IMR-90 (cell line): Measurements from ENCODE around the gene MAP2. TPM values are rescaled to one million over a fixed set of nuclear protein-coding genes. Genes with fewer than 3 reads are reported as not detected.

Source experiments
- ATAC-seq: fragments of 200-7000 bp; cut with Tn5 transposase; 2 replicates; pipeline ENCODE4 v1.9.1; 2020; ENCODE audit warnings: low read depth, mild to moderate bottlenecking, moderate library complexity
- BruUV-seq: library from RNA; stranded (reverse); fragments of 400-500 nt; replicated peaks from 2 replicates; lab custom pipeline; 2021; lab: Mats Ljungman, UMichigan
- CTCF ChIA-PET: fragments of 300-600 bp; formaldehyde crosslinking; extraction: SDS; loops from one replicate; lab custom pipeline; 2021; ENCODE audit warnings: antibody characterized with exemption; lab: Yijun Ruan, JAX
- POLR2A ChIA-PET: fragments of 300-600 bp; sonication (Branson Sonifier 250); formaldehyde crosslinking; loops from one replicate; lab custom pipeline; 2022; ENCODE audit warnings: antibody characterized with exemption; ENCODE audit not compliant: unreplicated experiment; lab: Charles Lee
- DNase-seq: peaks from one replicate; pipeline ENCODE4 v3.0.0; 2013
- H2AFZ ChIP-seq: replicated peaks from 2 replicates; pipeline ENCODE3; 2013; ENCODE audit warnings: low read length, mild to moderate bottlenecking; ENCODE audit not compliant: poor library complexity
- H2AK5ac ChIP-seq: 2 replicates; pipeline ENCODE4 v1.6.1; 2013; ENCODE audit warnings: low read depth, low read length, inconsistent platforms
- H2AK9ac ChIP-seq: replicated peaks from 2 replicates; pipeline ENCODE3; 2013; ENCODE audit warnings: mild to moderate bottlenecking, low read depth, low read length, moderate library complexity; ENCODE audit not compliant: poor library complexity
- H2BK120ac ChIP-seq: 2 replicates; pipeline ENCODE4 v1.6.1; 2013; ENCODE audit warnings: low read depth, low read length, inconsistent platforms
- H2BK15ac ChIP-seq: 3 replicates; pipeline ENCODE4 v1.6.1; 2013; ENCODE audit warnings: low read depth, low read length, inconsistent platforms
- H2BK20ac ChIP-seq: 2 replicates; pipeline ENCODE4 v1.6.1; 2013; ENCODE audit warnings: low read depth, mild to moderate bottlenecking, inconsistent platforms, low read length, moderate library complexity
- H2BK5ac ChIP-seq: 2 replicates; pipeline ENCODE4 v1.6.1; 2013; ENCODE audit warnings: mild to moderate bottlenecking, low read depth, low read length, inconsistent platforms; ENCODE audit not compliant: poor library complexity, severe bottlenecking
- H3K14ac ChIP-seq: replicated peaks from 2 replicates; pipeline ENCODE4 v1.6.1; 2013; ENCODE audit warnings: low read depth, low read length, inconsistent platforms
- H3K18ac ChIP-seq: 2 replicates; pipeline ENCODE4 v1.6.1; 2013; ENCODE audit warnings: low read depth, low read length, control low read depth
- H3K23ac ChIP-seq: 2 replicates; pipeline ENCODE4 v1.6.1; 2013; ENCODE audit warnings: low read depth, low read length, inconsistent platforms
- H3K27ac ChIP-seq: 2 replicates; pipeline ENCODE4 v1.5.1; 2013; ENCODE audit warnings: mild to moderate bottlenecking, control low read depth, low read length; ENCODE audit not compliant: insufficient read depth
- H3K27me3 ChIP-seq: 2 replicates; pipeline ENCODE4 v1.6.1; 2013; ENCODE audit warnings: low read length; ENCODE audit not compliant: control insufficient read depth, insufficient read depth
- H3K36me3 ChIP-seq: 2 replicates; pipeline ENCODE4 v1.6.1; 2013; ENCODE audit warnings: low read length, mixed read lengths; ENCODE audit not compliant: control insufficient read depth, insufficient read depth
- H3K4ac ChIP-seq: 2 replicates; pipeline ENCODE4 v1.6.1; 2013; ENCODE audit warnings: low read depth, low read length, inconsistent platforms
- H3K4me1 ChIP-seq: 2 replicates; pipeline ENCODE4 v1.6.1; 2013; ENCODE audit warnings: low read length, mixed read lengths; ENCODE audit not compliant: control insufficient read depth, insufficient read depth
- H3K4me2 ChIP-seq: 2 replicates; pipeline ENCODE4 v1.6.1; 2013; ENCODE audit warnings: low read depth, mild to moderate bottlenecking, control low read depth, low read length, moderate library complexity
- H3K4me3 ChIP-seq: 2 replicates; pipeline ENCODE4 v1.5.1; 2013; ENCODE audit warnings: low read depth, mild to moderate bottlenecking, control low read depth, low read length, moderate library complexity; ENCODE audit not compliant: insufficient read depth
- H3K56ac ChIP-seq: 2 replicates; pipeline ENCODE4 v1.6.1; 2013; ENCODE audit warnings: low read length, inconsistent platforms; ENCODE audit not compliant: insufficient read depth; ENCODE audit errors: extremely low read depth
- H3K79me1 ChIP-seq, 2 experiments: 2 replicates each; pipeline ENCODE4 v1.6.1; 2013; ENCODE audit warnings: low read length in 2 of 2, inconsistent platforms in 1 of 2, low read depth in 1 of 2
- H3K9ac ChIP-seq: 2 replicates; pipeline ENCODE4 v1.6.1; 2013; ENCODE audit warnings: low read depth, low read length, control low read depth
- H3K9me1 ChIP-seq: 2 replicates; pipeline ENCODE4 v1.6.1; 2013; ENCODE audit warnings: low read length, inconsistent platforms; ENCODE audit not compliant: insufficient read depth
- H3K9me3 ChIP-seq: 2 replicates; pipeline ENCODE4 v1.6.1; 2013; ENCODE audit warnings: low read length; ENCODE audit not compliant: control insufficient read depth, insufficient read depth
- H4K20me1 ChIP-seq: 2 replicates; pipeline ENCODE4 v1.6.1; 2013; ENCODE audit warnings: low read length, inconsistent platforms; ENCODE audit not compliant: insufficient read depth
- H4K5ac ChIP-seq: 2 replicates; pipeline ENCODE4 v1.6.1; 2013; ENCODE audit warnings: mild to moderate bottlenecking, low read depth, low read length, control low read depth
- H4K8ac ChIP-seq, 2 experiments: 2 replicates each; pipeline ENCODE4 v1.6.1; 2013; ENCODE audit warnings: low read depth in 2 of 2, low read length in 2 of 2, control low read depth in 1 of 2, inconsistent platforms in 1 of 2
- H4K91ac ChIP-seq: 2 replicates; pipeline ENCODE4 v1.6.1; 2013; ENCODE audit warnings: low read depth, low read length, inconsistent platforms; ENCODE audit not compliant: insufficient read depth
- BHLHE40 ChIP-seq: fragments of 150-350 bp; IDR thresholded peaks from 2 replicates; pipeline ENCODE4 v1.6.1; 2016; ENCODE audit warnings: mild to moderate bottlenecking, low read depth, low read length
- CEBPB ChIP-seq: IDR thresholded peaks from 2 replicates; pipeline ENCODE4 v1.6.1; 2012; ENCODE audit warnings: low read depth, low read length, improper control_type of control experiment
- CHD1 ChIP-seq: IDR thresholded peaks from 2 replicates; pipeline ENCODE4 v1.6.1; 2012; ENCODE audit warnings: low read depth, low read length, improper control_type of control experiment
- CTCF ChIP-seq: conservative IDR thresholded peaks from 2 replicates; pipeline ENCODE4 v1.5.1; 2012; ENCODE audit warnings: mild to moderate bottlenecking, low read depth, low read length, improper control_type of control experiment
- ELK1 ChIP-seq: fragments of 150-350 bp; IDR thresholded peaks from 2 replicates; pipeline ENCODE4 v1.6.1; 2016; ENCODE audit warnings: low read depth, mild to moderate bottlenecking, low read length, moderate library complexity, borderline replicate concordance
- MAZ ChIP-seq: IDR thresholded peaks from 2 replicates; pipeline ENCODE4 v1.6.1; 2012; ENCODE audit warnings: low read depth, mild to moderate bottlenecking, low read length, improper control_type of control experiment, moderate library complexity, borderline replicate concordance
- NFE2L2 ChIP-seq: fragments of 150-350 bp; IDR thresholded peaks from 2 replicates; pipeline ENCODE4 v1.6.1; 2016; ENCODE audit warnings: low read depth, mild to moderate bottlenecking, low read length
- POLR2A ChIP-seq: IDR thresholded peaks from 2 replicates; pipeline ENCODE4 v1.6.1; 2012; ENCODE audit warnings: mild to moderate bottlenecking, low read depth, low read length
- RAD21 ChIP-seq: IDR thresholded peaks from 2 replicates; pipeline ENCODE4 v1.6.1; 2012; ENCODE audit warnings: low read length, improper control_type of control experiment
- RCOR1 ChIP-seq: IDR thresholded peaks from 2 replicates; pipeline ENCODE4 v1.6.1; 2012; ENCODE audit warnings: mild to moderate bottlenecking, low read length, improper control_type of control experiment; ENCODE audit not compliant: insufficient replicate concordance
- RFX5 ChIP-seq: IDR thresholded peaks from 2 replicates; pipeline ENCODE4 v1.8.0; 2012; ENCODE audit warnings: low read depth, mild to moderate bottlenecking, low read length, moderate library complexity
- SMC3 ChIP-seq: fragments of 150-350 bp; IDR thresholded peaks from 2 replicates; pipeline ENCODE4 v1.6.1; 2016; ENCODE audit warnings: low read depth, mild to moderate bottlenecking, antibody characterized with exemption, low read length, moderate library complexity
- USF2 ChIP-seq: fragments of 150-350 bp; IDR thresholded peaks from 2 replicates; pipeline ENCODE4 v1.6.1; 2017; ENCODE audit warnings: mild to moderate bottlenecking, antibody characterized with exemption, low read length, low read depth
- dilution Hi-C: fragments of 300-500 bp; cut with HindIII; formaldehyde crosslinking; loops from one replicate; pipeline ENCODE4 v1.14.3; 2018; ENCODE audit warnings: low sequenced_read_pairs; ENCODE audit not compliant: unreplicated experiment
- in situ Hi-C: fragments of 300-500 bp; cut with MboI; formaldehyde crosslinking; loops from 3 replicates; pipeline ENCODE4 v1.14.3; 2019; ENCODE audit warnings: low sequenced_read_pairs, inconsistent platforms, mixed read lengths
- intact Hi-C: fragments of 100-400 bp; cut with micrococcal nuclease; formaldehyde crosslinking; loops from 2 replicates; pipeline ENCODE4 v1.10.0; 2022
- polyA plus RNA-seq, 3 experiments: library from polyadenylated mRNA; depleted of rRNA; stranded (reverse); fragments of >200 nt; gene quantifications; 2 replicates each; pipeline ENCODE4 v1.2.3, GENCODE V29; 2012; ENCODE audit warnings: low replicate concordance in 1 of 3
- total RNA-seq: library from RNA; depleted of rRNA; stranded (reverse); fragments of >200 nt; gene quantifications from 2 replicates; pipeline ENCODE4 v1.2.3, GENCODE V29; 2012

The MAP2 gene
- total and polyA plus RNA-seq, 2 of the 4 experiments (the other 2 are of a cell fraction), result 0.29 to 0.36 TPM

GRCh38 chr2:209673811-209674210, 250.0 kb downstream of the MAP2 start:
- TF ChIP-seq RCOR1 (no peak), ELK1 (no peak), BHLHE40 (no peak), CTCF (no peak), CEBPB (no peak), RFX5 (no peak), USF2 (no peak), NFE2L2 (no peak), SMC3 (no peak), MAZ (no peak), POLR2A (no peak), RAD21 (no peak), CHD1 (no peak)
- no TSS peak for BruUV-seq
- Histone ChIP-seq H4K5ac (no peak overlapping the region), H3K18ac (no peak overlapping the region), H2BK15ac (no peak overlapping the region), H3K9ac (no peak overlapping the region), H3K27ac (no peak overlapping the region), H3K56ac (no peak overlapping the region), H3K14ac (no peak overlapping the region), H4K8ac (no peak overlapping the region), H3K4me2 (no peak overlapping the region), H2BK20ac (no peak overlapping the region), H3K27me3 (no peaks in the 10 kb centered on the region), H3K79me1 (no peaks in the 10 kb centered on the region), H3K4me1 (no peaks in the 10 kb centered on the region), H4K20me1 (no peaks in the 10 kb centered on the region), H2AK9ac (no peak overlapping the region), H4K91ac (no peak overlapping the region), H3K4ac (no peak overlapping the region), H3K9me1 (no peaks in the 10 kb centered on the region), H3K4me3 (no peak overlapping the region), H2AK5ac (no peak overlapping the region), H2AFZ (no peak overlapping the region), H3K9me3 (no peaks in the 10 kb centered on the region), H2BK5ac (no peak overlapping the region), H3K23ac (no peak overlapping the region), H2BK120ac (no peak overlapping the region), H3K36me3 (no peaks in the 10 kb centered on the region)
- POLR2A ChIA-PET, result no interaction called here
- ATAC-seq (no peak), DNase-seq (no peak)
- dilution Hi-C loops, result no loop called here
- intact Hi-C loops, result no loop called here
- CTCF ChIA-PET, result no interaction called here
- in situ Hi-C loops, result no loop called here
